ENCODE data around the gene CLMN.
"Not testable (repeated sequence)": the region's sequence is repeated elsewhere in the genome, so short reads cannot be mapped to it uniquely, and the experiment has no call there.

Gene CLMN

DNA sequence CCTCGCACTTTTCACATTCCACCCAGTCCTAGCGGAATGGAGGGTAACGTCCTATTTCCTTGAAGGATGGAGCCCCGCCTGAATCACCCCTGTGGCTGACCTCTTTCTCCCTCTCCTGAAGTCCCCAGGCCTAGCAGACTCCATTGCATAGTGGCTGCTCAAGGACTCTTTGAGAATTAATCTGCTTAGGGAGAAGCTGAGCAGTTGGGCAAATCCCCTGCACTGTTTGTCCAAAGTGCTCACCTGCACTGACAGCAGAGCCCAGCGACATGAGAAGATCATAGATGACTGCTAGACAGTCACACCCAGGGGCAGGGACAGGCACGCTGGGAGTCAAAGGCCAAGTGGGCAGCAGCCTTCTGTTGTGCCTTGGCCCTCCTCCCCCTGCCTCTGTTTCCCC is 124.7 kb downstream of the CLMN start:
- no peak for DNase-seq (ENCODE audit: low read depth in 2 of 2)

- no peak for DNase-seq (ENCODE audit: low read depth in 2 of 2)
These were observed 126.6 kb downstream of the CLMN start for GRCh38 chr14:95193081-95193480.

- no peak for DNase-seq (ENCODE audit: low read depth in 2 of 2)
These were observed 127.4 kb downstream of the CLMN start for GRCh38 chr14:95192311-95192710.

GRCh38 chr14:95191445-95192199 is 128.1 kb downstream of the CLMN start:
- no peak for DNase-seq (ENCODE audit: low read depth in 2 of 2)

DNA sequence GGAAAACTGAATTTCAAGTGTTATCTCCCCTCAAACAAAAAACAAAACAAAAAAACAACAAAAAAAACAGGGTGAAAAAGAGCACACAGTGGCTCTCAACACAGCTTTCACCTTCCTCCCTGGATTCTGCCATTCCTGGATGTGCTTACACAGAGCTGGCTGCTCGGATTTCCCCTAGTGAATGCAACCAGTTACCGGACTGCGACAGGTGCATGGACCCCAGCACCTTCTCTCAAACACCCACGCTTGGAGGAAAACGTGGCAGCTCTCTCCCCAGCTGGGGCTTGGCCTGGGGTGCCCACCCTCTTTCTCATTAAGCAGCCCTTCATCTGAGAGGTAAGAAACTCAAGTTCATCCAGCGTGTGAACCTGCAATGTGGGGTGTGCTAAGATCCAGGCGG is 128.9 kb downstream of the CLMN start:
- DNase-seq (ENCODE audit: low read depth in 2 of 2), result no peak

GRCh38 chr14:95190346-95190840 is 129.3 kb downstream of the CLMN start:
- DNase-seq (ENCODE audit: low read depth in 2 of 2), result no peak

DNA sequence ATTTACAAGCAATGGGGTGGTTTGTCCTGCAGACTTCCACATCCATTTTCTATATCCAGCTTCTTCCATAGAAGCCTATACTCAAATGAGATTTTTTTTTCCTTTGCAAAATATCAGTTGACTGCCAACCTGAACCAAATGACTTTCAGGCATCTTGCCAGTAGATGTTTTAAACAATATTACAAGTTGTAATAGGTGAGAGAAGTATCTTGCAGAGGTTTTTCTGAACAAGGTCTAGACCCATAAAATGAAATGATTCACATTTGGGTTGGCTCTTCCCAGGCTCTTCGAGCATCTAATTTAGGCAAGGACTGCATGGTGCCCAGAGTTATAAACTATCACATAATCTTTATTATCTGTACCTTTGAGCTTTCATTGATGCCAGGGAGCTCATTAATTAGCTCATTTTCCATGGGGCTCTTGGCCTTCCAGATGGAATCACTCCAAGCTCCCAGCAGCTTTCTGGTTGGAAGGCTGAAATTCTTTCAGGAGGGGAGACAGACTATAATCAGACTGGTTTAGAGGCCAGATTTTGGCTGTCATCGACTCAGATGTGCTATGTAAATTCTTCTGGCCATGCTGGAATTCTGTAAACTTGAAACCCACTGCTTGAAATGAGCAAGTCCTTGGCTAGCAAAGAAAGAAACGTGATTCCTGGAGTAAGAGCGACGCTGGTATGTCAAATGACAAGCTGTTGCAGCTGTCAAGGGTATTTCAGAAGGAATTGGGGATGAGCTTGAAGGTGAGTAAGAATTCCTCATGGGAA is 130.2 kb downstream of the CLMN start:
- DNase-seq (ENCODE audit: low read depth in 2 of 2), result no peak

- no peak for DNase-seq (ENCODE audit: low read depth in 2 of 2)
These were observed 131.3 kb downstream of the CLMN start for GRCh38 chr14:95188380-95188779.

DNA sequence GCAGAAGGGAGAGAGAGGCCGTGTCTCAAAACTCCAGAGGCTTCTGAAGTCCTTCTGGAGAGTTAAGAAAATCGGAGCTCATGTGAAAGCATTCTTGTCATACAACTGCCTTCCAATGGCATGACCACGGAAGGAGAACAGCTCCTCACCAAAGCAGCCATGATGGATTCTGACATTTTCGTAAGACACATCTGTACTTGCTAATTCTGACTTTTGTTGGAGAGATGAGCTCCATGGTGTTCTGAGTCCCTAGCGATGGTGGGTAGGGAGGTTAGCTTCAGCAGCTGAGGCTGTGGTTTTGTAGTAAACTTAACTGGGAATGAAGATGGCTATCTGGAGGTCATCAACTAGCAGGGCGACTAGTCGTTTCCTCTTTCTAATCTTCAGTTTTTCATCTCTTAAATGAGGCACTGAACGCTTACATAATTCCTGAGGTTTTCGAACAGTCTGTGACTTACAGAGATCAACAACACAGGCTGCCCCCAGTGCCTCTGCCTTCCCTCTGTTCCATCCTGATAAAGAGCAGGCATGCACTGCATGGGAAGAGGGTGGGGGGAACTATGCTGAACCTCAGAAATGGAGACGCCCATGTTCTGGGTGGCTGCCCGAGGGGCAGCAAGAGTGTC is 133.8 kb downstream of the CLMN start:
- no peak for DNase-seq (ENCODE audit: low read depth in 2 of 2)

GRCh38 chr14:95185033-95185766 is 134.5 kb downstream of the CLMN start:
- no peak for DNase-seq (ENCODE audit: low read depth in 2 of 2)

DNA sequence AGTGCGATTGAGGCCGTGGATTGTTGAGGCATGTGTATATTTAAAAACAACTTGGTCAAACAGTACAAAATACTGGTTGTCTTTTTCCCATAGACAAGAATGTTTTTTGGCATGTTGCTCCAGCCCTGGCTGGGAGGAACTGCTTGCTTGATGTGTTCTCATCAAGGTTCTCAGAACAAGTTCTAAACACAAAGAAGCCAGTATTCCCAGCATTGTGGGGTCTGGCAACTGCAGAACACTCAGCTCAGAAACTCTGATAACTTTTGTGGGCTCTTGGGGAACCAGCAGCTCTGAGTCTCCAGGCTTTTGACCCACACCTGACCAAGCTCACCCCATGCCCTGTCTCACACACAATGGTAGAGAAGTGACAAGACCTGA is 135.3 kb downstream of the CLMN start:
- no peak for DNase-seq (ENCODE audit: low read depth in 2 of 2)

GRCh38 chr14:95183532-95184412 is 135.9 kb downstream of the CLMN start:
- DNase-seq (ENCODE audit: low read depth in 2 of 2), result no peak

- no peak for DNase-seq (ENCODE audit: low read depth in 2 of 2)
These were observed 136.6 kb downstream of the CLMN start for GRCh38 chr14:95183082-95183481.

DNA sequence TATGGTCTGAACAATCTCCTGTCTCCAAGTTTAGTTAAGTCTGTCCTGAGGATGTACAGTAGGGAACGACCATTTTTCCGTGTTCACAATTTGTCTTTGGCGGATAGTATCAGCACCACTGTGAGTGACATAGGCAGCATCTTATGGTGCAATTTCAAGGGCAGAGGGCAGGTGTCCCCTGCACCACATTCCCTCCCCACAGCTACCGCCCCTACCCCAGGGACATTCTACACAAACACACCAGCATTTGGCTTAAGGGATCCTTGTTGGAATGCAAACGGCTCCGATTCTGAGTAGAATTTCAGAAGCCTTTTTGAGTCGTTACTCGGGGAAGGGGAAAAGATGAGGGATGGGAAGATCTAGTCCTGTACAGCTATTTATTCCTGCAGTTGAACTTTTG is 137.3 kb downstream of the CLMN start:
- DNase-seq (ENCODE audit: low read depth in 2 of 2), result no peak

DNA sequence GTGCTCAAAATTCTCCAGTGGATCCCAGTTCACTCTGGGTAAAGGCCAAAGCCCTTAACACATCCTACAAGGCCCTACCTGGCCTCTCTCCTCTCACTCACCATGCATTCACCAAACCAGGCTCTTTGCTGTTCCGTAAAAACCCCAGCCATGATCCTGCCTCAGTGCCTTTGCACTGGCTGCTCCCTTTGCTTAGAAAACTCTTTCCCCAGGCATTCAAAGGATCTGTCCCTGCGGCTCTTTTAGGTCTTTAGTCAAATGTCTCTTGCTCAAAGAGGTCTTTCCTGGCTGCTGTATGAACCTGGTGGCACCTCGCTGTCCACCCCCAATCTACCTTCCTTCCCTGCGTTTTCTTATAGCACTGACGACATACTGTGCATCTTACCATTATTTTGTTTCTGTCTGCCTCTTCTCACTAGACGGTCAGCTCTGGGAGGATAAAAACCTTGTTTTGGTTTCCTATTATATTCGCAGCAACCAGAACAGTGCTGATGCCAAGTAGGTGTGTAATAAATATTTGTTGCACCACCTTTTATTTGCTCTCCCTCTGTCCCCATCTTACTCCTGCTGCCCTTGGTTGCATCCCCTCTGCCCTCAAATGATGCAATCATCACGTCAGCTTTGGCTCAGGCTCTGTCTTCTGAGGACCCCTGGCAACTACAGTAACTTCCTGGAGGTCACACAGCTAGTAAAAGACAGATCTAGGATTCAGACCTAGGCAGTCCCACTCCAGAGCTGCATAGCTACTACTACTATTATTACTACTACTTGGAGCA is 138.6 kb downstream of the CLMN start:
- no peak for DNase-seq (ENCODE audit: low read depth in 2 of 2)

DNA sequence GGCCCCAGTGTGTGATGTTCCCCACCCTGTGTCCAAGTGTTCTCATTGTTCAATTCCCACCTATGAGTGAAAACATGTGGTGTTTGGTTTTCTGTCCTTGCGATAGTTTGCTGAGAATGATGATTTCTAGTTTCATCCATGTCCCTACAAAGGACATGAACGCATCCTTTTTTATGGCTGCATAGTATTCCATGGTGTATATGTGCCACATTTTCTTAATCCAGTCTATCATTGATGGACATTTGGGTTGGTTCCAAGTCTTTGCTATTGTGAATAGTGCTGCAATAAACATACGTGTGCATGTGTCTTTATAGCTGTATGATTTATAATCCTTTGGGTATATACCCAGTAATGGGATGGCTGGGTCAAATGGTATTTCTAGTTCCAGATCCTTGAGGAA is 144.0 kb downstream of the CLMN start:
- DNase-seq (ENCODE audit: low read depth in 2 of 2), result not testable (repeated sequence)

- DNase-seq (ENCODE audit: low read depth in 2 of 2), result no peak
These were observed 145.4 kb downstream of the CLMN start for GRCh38 chr14:95174184-95174792.

- DNase-seq (ENCODE audit: low read depth in 2 of 2), result no peak
These were observed 146.2 kb downstream of the CLMN start for GRCh38 chr14:95173518-95173917.

- no peak for DNase-seq (ENCODE audit: low read depth in 2 of 2)
These were observed 152.5 kb downstream of the CLMN start for GRCh38 chr14:95167177-95167576.

- DNase-seq (ENCODE audit: low read depth in 2 of 2), result no peak
These were observed 154.2 kb downstream of the CLMN start for GRCh38 chr14:95165517-95165916.

Data from stimulated activated CD8-positive, alpha-beta memory T cell treated with anti-CD3 and anti-CD28 coated beads, Interleukin-2, amount 100 ng/mL, for 1 hour (primary cell).